Measurements from ENCODE around the gene MRGPRE.

DNA sequence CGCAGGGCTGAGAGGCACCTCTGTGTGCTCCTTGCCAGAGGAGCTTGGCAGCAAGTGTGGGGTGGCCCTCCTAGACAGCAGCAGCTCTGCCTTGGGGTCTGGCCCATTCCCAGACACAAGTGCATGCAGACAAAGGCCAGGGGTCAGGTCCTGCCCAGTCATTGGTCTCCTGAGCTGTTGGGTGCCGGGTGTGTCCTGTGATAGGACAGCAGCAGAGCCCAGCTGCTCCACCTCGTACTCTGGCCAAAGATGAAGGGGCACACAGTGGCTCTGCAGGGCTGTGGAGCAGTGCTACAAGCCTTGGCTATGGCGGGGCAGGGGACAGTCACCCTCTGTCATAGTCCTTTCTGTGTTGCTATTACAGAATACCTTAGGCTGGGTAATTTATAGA is 49.8 kb downstream of the MRGPRE start:
- TF ChIP-seq, protein P1, sequence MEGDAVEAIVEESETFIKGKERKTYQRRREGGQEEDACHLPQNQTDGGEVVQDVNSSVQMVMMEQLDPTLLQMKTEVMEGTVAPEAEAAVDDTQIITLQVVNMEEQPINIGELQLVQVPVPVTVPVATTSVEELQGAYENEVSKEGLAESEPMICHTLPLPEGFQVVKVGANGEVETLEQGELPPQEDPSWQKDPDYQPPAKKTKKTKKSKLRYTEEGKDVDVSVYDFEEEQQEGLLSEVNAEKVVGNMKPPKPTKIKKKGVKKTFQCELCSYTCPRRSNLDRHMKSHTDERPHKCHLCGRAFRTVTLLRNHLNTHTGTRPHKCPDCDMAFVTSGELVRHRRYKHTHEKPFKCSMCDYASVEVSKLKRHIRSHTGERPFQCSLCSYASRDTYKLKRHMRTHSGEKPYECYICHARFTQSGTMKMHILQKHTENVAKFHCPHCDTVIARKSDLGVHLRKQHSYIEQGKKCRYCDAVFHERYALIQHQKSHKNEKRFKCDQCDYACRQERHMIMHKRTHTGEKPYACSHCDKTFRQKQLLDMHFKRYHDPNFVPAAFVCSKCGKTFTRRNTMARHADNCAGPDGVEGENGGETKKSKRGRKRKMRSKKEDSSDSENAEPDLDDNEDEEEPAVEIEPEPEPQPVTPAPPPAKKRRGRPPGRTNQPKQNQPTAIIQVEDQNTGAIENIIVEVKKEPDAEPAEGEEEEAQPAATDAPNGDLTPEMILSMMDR (IDR thresholded peaks at IDR 0.05; ENCODE audit: low read depth, low read length, missing input control), result no peak
- TF ChIP-seq JUND (IDR thresholded peaks at IDR 0.05), result no peak
- no peak for TF ChIP-seq TAF1 (conservative IDR thresholded peaks at IDR 0.05)
- no peak for TF ChIP-seq NR2F2 (IDR thresholded peaks at IDR 0.05)
- TF ChIP-seq, protein P2, sequence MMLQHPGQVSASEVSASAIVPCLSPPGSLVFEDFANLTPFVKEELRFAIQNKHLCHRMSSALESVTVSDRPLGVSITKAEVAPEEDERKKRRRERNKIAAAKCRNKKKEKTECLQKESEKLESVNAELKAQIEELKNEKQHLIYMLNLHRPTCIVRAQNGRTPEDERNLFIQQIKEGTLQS (IDR thresholded peaks at IDR 0.05), result no peak
- TF ChIP-seq, protein P3, sequence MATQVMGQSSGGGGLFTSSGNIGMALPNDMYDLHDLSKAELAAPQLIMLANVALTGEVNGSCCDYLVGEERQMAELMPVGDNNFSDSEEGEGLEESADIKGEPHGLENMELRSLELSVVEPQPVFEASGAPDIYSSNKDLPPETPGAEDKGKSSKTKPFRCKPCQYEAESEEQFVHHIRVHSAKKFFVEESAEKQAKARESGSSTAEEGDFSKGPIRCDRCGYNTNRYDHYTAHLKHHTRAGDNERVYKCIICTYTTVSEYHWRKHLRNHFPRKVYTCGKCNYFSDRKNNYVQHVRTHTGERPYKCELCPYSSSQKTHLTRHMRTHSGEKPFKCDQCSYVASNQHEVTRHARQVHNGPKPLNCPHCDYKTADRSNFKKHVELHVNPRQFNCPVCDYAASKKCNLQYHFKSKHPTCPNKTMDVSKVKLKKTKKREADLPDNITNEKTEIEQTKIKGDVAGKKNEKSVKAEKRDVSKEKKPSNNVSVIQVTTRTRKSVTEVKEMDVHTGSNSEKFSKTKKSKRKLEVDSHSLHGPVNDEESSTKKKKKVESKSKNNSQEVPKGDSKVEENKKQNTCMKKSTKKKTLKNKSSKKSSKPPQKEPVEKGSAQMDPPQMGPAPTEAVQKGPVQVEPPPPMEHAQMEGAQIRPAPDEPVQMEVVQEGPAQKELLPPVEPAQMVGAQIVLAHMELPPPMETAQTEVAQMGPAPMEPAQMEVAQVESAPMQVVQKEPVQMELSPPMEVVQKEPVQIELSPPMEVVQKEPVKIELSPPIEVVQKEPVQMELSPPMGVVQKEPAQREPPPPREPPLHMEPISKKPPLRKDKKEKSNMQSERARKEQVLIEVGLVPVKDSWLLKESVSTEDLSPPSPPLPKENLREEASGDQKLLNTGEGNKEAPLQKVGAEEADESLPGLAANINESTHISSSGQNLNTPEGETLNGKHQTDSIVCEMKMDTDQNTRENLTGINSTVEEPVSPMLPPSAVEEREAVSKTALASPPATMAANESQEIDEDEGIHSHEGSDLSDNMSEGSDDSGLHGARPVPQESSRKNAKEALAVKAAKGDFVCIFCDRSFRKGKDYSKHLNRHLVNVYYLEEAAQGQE (IDR thresholded peaks at IDR 0.05), result no peak
